Neural cell (in vitro differentiated cells): ENCODE measurements around the gene GLDC. TPM values are rescaled to one million over a fixed set of nuclear protein-coding genes. Genes with fewer than 3 reads are reported as not detected.

ENCODE experiments used
- H2AFZ ChIP-seq: fragments of 200-600, 300-800 bp; sonication (generic), shearing (Covaris generic); 2 replicates; pipeline ENCODE4 v1.6.0; 2014; ENCODE audit warnings: low read depth, mild to moderate bottlenecking, antibody characterized with exemption, low read length, moderate library complexity
- H3F3A ChIP-seq: fragments of 200-600 bp; shearing (Covaris generic); 2 replicates; pipeline ENCODE4 v1.6.1; 2016; ENCODE audit warnings: mild to moderate bottlenecking, moderate library complexity, mixed read lengths, antibody characterized with exemption, low read length; ENCODE audit not compliant: insufficient read depth, poor library complexity, severe bottlenecking
- H3K27ac ChIP-seq: fragments of 200-600, 300-800 bp; sonication (generic), shearing (Covaris generic); 2 replicates; pipeline ENCODE4 v1.5.1; 2014; ENCODE audit warnings: mild to moderate bottlenecking, low read length, moderate library complexity
- H3K27me3 ChIP-seq: fragments of 300-800, 200-600 bp; sonication (generic), shearing (Covaris generic); 2 replicates; pipeline ENCODE4 v1.6.0; 2014; ENCODE audit warnings: mild to moderate bottlenecking, low read depth, low read length, moderate library complexity; ENCODE audit not compliant: insufficient read depth
- H3K36me3 ChIP-seq: fragments of 300-800, 200-600 bp; sonication (generic), shearing (Covaris generic); 2 replicates; pipeline ENCODE4 v1.5.1; 2014; ENCODE audit warnings: mild to moderate bottlenecking, antibody characterized with exemption, low read length, moderate library complexity; ENCODE audit not compliant: insufficient read depth
- H3K4me2 ChIP-seq: fragments of 300-800, 200-600 bp; sonication (generic), shearing (Covaris generic); 2 replicates; pipeline ENCODE4 v1.6.0; 2014; ENCODE audit warnings: mild to moderate bottlenecking, low read length
- H3K4me3 ChIP-seq: fragments of 300-800, 200-600 bp; sonication (generic), shearing (Covaris generic); 2 replicates; pipeline ENCODE4 v1.5.1; 2014; ENCODE audit warnings: mild to moderate bottlenecking, low read length, moderate library complexity
- H3K79me2 ChIP-seq: fragments of 200-600 bp; shearing (Covaris generic); replicated peaks from 2 replicates; pipeline ENCODE4 v1.6.0; 2014; ENCODE audit warnings: mild to moderate bottlenecking, low read length, moderate library complexity; ENCODE audit not compliant: insufficient read depth
- H3K9ac ChIP-seq: fragments of 300-800, 200-600 bp; sonication (generic), shearing (Covaris generic); 2 replicates; pipeline ENCODE4 v1.6.1; 2016; ENCODE audit warnings: mild to moderate bottlenecking, low read length, mixed read lengths
- H3K9me2 ChIP-seq: fragments of 200-600 bp; shearing (Covaris generic); 2 replicates; pipeline ENCODE4 v1.6.1; 2016; ENCODE audit warnings: mild to moderate bottlenecking, low read length, mixed read lengths; ENCODE audit not compliant: insufficient read depth
- H3K9me3 ChIP-seq: fragments of 200-600, 300-800 bp; sonication (generic), shearing (Covaris generic); 2 replicates; pipeline ENCODE4 v1.6.1; 2016; ENCODE audit warnings: mild to moderate bottlenecking, mixed run types, low read length, moderate library complexity, mixed read lengths
- H4K20me1 ChIP-seq: fragments of 200-600 bp; shearing (Covaris generic); 2 replicates; pipeline ENCODE4 v1.6.1; 2016; ENCODE audit warnings: mild to moderate bottlenecking, mixed run types; ENCODE audit not compliant: insufficient read depth
- CTCF ChIP-seq: fragments of 450-650 bp; IDR thresholded peaks from 2 replicates; pipeline ENCODE4 v1.5.1; 2014; ENCODE audit warnings: antibody characterized with exemption, mild to moderate bottlenecking, moderate library complexity; ENCODE audit not compliant: poor library complexity, severe bottlenecking
- EP300 ChIP-seq: fragments of 450-650 bp; conservative IDR thresholded peaks from 2 replicates; pipeline ENCODE4 v1.6.1; 2014; ENCODE audit warnings: antibody characterized with exemption, mild to moderate bottlenecking, moderate library complexity; ENCODE audit not compliant: poor library complexity, severe bottlenecking
- EZH2 ChIP-seq: fragments of 200-600, 300-800 bp; shearing (Covaris generic), sonication (generic); IDR thresholded peaks from 2 replicates; pipeline ENCODE4 v1.6.1; 2014; ENCODE audit warnings: antibody characterized with exemption, low read length, borderline replicate concordance, mild to moderate bottlenecking; ENCODE audit not compliant: insufficient read depth, poor library complexity, severe bottlenecking
- MXI1 ChIP-seq: fragments of 450-650 bp; conservative IDR thresholded peaks from 2 replicates; pipeline ENCODE4 v1.6.1; 2014; ENCODE audit warnings: antibody characterized with exemption, mild to moderate bottlenecking; ENCODE audit not compliant: poor library complexity, severe bottlenecking
- POLR2AphosphoS5 ChIP-seq: IDR thresholded peaks from 2 replicates; pipeline ENCODE4 v1.6.1; 2012
- RAD21 ChIP-seq: fragments of 450-650 bp; conservative IDR thresholded peaks from 2 replicates; pipeline ENCODE4 v1.6.1; 2014; ENCODE audit warnings: antibody characterized with exemption, mild to moderate bottlenecking, moderate library complexity
- REST ChIP-seq: IDR thresholded peaks from 2 replicates; pipeline ENCODE4 v1.6.1; 2012; ENCODE audit warnings: borderline replicate concordance
- SMC3 ChIP-seq: fragments of 450-650 bp; conservative IDR thresholded peaks from 2 replicates; pipeline ENCODE4 v1.6.1; 2014; ENCODE audit warnings: antibody characterized with exemption, mild to moderate bottlenecking, moderate library complexity; ENCODE audit not compliant: poor library complexity
- TAF1 ChIP-seq: IDR thresholded peaks from 2 replicates; pipeline ENCODE4 v1.6.1; 2012; ENCODE audit warnings: low read depth
- polyA plus RNA-seq: library from polyadenylated mRNA; depleted of rRNA; stranded (reverse); fragments of >200 nt; gene quantifications from 2 replicates; pipeline ENCODE4 v1.2.3, GENCODE V29; 2014

Gene GLDC
- polyA plus RNA-seq, 1 donor from 2014 or later, result 11.4 TPM

- Histone ChIP-seq H3K4me3 (no peak overlapping the region), H3K27me3 (no peaks in the 10 kb centered on the region), H3K4me2 (no peak overlapping the region), H3F3A (no peaks in the 10 kb centered on the region), H3K9me3 (no peaks in the 10 kb centered on the region), H4K20me1 (no peaks in the 10 kb centered on the region), H3K27ac (no peak overlapping the region), H2AFZ (no peak overlapping the region), H3K9me2 (no peaks in the 10 kb centered on the region), H3K36me3 (no peaks in the 10 kb centered on the region), H3K9ac (no peak overlapping the region), H3K79me2 (no peaks in the 10 kb centered on the region)
- TF ChIP-seq POLR2AphosphoS5 (no peak), EP300 (no peak), RAD21 (no peak), REST (no peak), TAF1 (no peak)
These were observed 52.7 kb downstream of the GLDC start for GRCh38 chr9:6592791-6593190.

GRCh38 chr9:6592231-6592630, 53.3 kb downstream of the GLDC start:
- Histone ChIP-seq H3K9me2 (no peaks in the 10 kb centered on the region), H3K4me2 (no peak overlapping the region), H3F3A (no peaks in the 10 kb centered on the region), H4K20me1 (no peaks in the 10 kb centered on the region), H3K79me2 (no peaks in the 10 kb centered on the region), H3K4me3 (no peak overlapping the region), H3K36me3 (no peaks in the 10 kb centered on the region), H3K27me3 (no peaks in the 10 kb centered on the region), H3K9me3 (no peaks in the 10 kb centered on the region), H2AFZ (no peak overlapping the region), H3K9ac (no peak overlapping the region), H3K27ac (no peak overlapping the region)
- no peak for TF ChIP-seq EZH2
- no peak for TF ChIP-seq SMC3
- TF ChIP-seq REST, result no peak
- TF ChIP-seq POLR2AphosphoS5, result no peak
- TF ChIP-seq RAD21, result no peak
- TF ChIP-seq CTCF, result no peak
- TF ChIP-seq EP300, result no peak
- no peak for TF ChIP-seq TAF1
- TF ChIP-seq MXI1, result no peak
